ENCODE data around the gene CACNA1C. TPM values are rescaled to one million over a fixed set of nuclear protein-coding genes. Genes with fewer than 3 reads are reported as not detected.

Gene CACNA1C
- total and polyA plus RNA-seq, 2 of the 4 experiments (the other 2 are of a cell fraction) = 1.6 to 2.6 TPM

- TF ChIP-seq USF2 (IDR thresholded peaks at IDR 0.05; ENCODE audit: low read depth, low read length) = no peak
- no peak for TF ChIP-seq CHD1 (IDR thresholded peaks at IDR 0.05; ENCODE audit: low read depth, low read length)
- no peak for TF ChIP-seq NFE2L2 (IDR thresholded peaks at IDR 0.05; ENCODE audit: low read depth, low read length)
Measured at GRCh38 chr12:2348482-2348852, 295.7 kb downstream of the CACNA1C start (continued).

- TF ChIP-seq RAD21 (IDR thresholded peaks at IDR 0.05; ENCODE audit: low read length) (no peak), RFX5 (IDR thresholded peaks at IDR 0.05; ENCODE audit: low read depth, low read length) (no peak), NFE2L2 (IDR thresholded peaks at IDR 0.05; ENCODE audit: low read depth, low read length) (no peak), FOS (IDR thresholded peaks at IDR 0.05; ENCODE audit: low read depth, low read length) (no peak), POLR2A (IDR thresholded peaks at IDR 0.05; ENCODE audit: low read depth, low read length) (no peak), BHLHE40 (IDR thresholded peaks at IDR 0.05; ENCODE audit: low read depth, low read length) (no peak), CEBPB (IDR thresholded peaks at IDR 0.05; ENCODE audit: low read depth, low read length) (no peak), MAFK (IDR thresholded peaks at IDR 0.05; ENCODE audit: low read depth, low read length) (no peak), ELK1 (IDR thresholded peaks at IDR 0.05; ENCODE audit: borderline replicate concordance, low read depth, low read length) (no peak), SMC3 (IDR thresholded peaks at IDR 0.05; ENCODE audit: low read depth, low read length) (no peak)
- H4K20me1 ChIP-seq (ENCODE audit: insufficient read depth, low read length) = no peaks in the 10 kb centered on the region; the same call in 1 of the 2 replicates
- dilution Hi-C loops (cut with HindIII; ENCODE audit: low sequenced_read_pairs, unreplicated experiment) = no loop called here
- H2BK120ac ChIP-seq (ENCODE audit: low read depth, low read length) = no peak overlapping the region
- H3K56ac ChIP-seq (ENCODE audit: extremely low read depth, insufficient read depth, low read length) = no peak overlapping the region
- WGBS, 2 experiments (ENCODE audit: extremely low coverage in 2 of 2, insufficient read length in 1 of 2) = 100% methylated on average over 3 of the region's 8 CpGs; no CpG with 5 or more reads in 1 of the 2 experiments
- H3K4ac ChIP-seq (ENCODE audit: low read depth, low read length) = no peak overlapping the region; the same call in 1 of the 2 replicates
- peaks cover 13% of the 10 kb centered on the region for H3K9me1 ChIP-seq (ENCODE audit: insufficient read depth, low read length)
- no peak overlapping the region for H3K18ac ChIP-seq (ENCODE audit: low read depth, low read length)
- CTCF ChIA-PET = no interaction called here
- no peak overlapping the region for H2BK5ac ChIP-seq (ENCODE audit: low read depth, low read length, poor library complexity, severe bottlenecking)
- H4K8ac ChIP-seq (ENCODE audit: low read depth in 2 of 2, low read length in 2 of 2) = no peak overlapping the region
- H2AK9ac ChIP-seq (replicated peaks; ENCODE audit: low read depth, low read length, poor library complexity) = peak overlapping the region; percentile 20
- H3K9me3 ChIP-seq (ENCODE audit: control insufficient read depth, insufficient read depth, low read length) = no peaks in the 10 kb centered on the region
- intact Hi-C loops (cut with micrococcal nuclease) = no loop called here
- H3K4me2 ChIP-seq (ENCODE audit: low read depth, low read length) = no peak overlapping the region
- H3K27me3 ChIP-seq (ENCODE audit: control insufficient read depth, insufficient read depth, low read length) = no peaks in the 10 kb centered on the region; the same call in 1 of the 2 replicates
- POLR2A ChIA-PET (ENCODE audit: unreplicated experiment) = no interaction called here
- no peak overlapping the region for H2AFZ ChIP-seq (replicated peaks; ENCODE audit: low read length, poor library complexity)
- H3K14ac ChIP-seq (replicated peaks; ENCODE audit: low read depth, low read length) = no peak overlapping the region
- H3K79me1 ChIP-seq (ENCODE audit: low read depth in 1 of 2, low read length in 2 of 2) = peaks cover 0 to 11% of the 10 kb centered on the region in 2 experiments; a peak in 1 of 4 replicates
- H3K4me1 ChIP-seq (ENCODE audit: control insufficient read depth, insufficient read depth, low read length) = peaks cover 15% of the 10 kb centered on the region
- ATAC-seq (ENCODE audit: low read depth) = no peak
- no peak overlapping the region for H3K23ac ChIP-seq (ENCODE audit: low read depth, low read length)
- no TSS peak for BruUV-seq (replicated peaks)
- no peak overlapping the region for H2BK20ac ChIP-seq (ENCODE audit: low read depth, low read length)
- no peak overlapping the region for H2BK15ac ChIP-seq (ENCODE audit: low read depth, low read length)
- no peak overlapping the region for H3K9ac ChIP-seq (ENCODE audit: low read depth, low read length)
- no peak overlapping the region for H2AK5ac ChIP-seq (ENCODE audit: low read depth, low read length)
- DNase-seq = no peak
- no peak overlapping the region for H3K4me3 ChIP-seq (ENCODE audit: insufficient read depth, low read depth, low read length)
- H4K91ac ChIP-seq (ENCODE audit: insufficient read depth, low read depth, low read length) = no peak overlapping the region
- in situ Hi-C loops (cut with MboI; ENCODE audit: low sequenced_read_pairs) = no loop called here
- no peak overlapping the region for H4K5ac ChIP-seq (ENCODE audit: low read depth, low read length)
- H3K36me3 ChIP-seq (ENCODE audit: control insufficient read depth, insufficient read depth, low read length) = no peaks in the 10 kb centered on the region
- no peak overlapping the region for H3K27ac ChIP-seq (ENCODE audit: insufficient read depth, low read length)
Measured at GRCh38 chr12:2351161-2351560, 298.4 kb downstream of the CACNA1C start.

All from IMR-90 (cell line).